ENCODE data around the gene MAPRE2.

MAPRE2 gene

GRCh38 chr18:35089891-35090550 lies 48.8 kb downstream of the MAPRE2 start:
- H3K27ac ChIP-seq, result no peak overlapping the region
- TF ChIP-seq CTCF (conservative IDR thresholded peaks at IDR 0.05; ENCODE audit: low read depth), result no peak

GRCh38 chr18:35091841-35092240 lies 50.6 kb downstream of the MAPRE2 start:
- no peak overlapping the region for H3K27ac ChIP-seq
- DNase-seq (ENCODE audit: low spot score), result no peak
- ChIA-PET POLR2A (ENCODE audit: low non-redundant PET) (no interaction called here), CTCF (no interaction called here)
- TF ChIP-seq CTCF (conservative IDR thresholded peaks at IDR 0.05; ENCODE audit: low read depth), result no peak

More at GRCh38 chr18:35089891-35090550, 48.8 kb downstream of the MAPRE2 start:
- POLR2A ChIA-PET (ENCODE audit: low non-redundant PET), result no interaction called here
- CTCF ChIA-PET, result no interaction called here
- DNase-seq (ENCODE audit: low spot score), result no peak

GRCh38 chr18:35095983-35096676 lies 54.9 kb downstream of the MAPRE2 start:
- no peak overlapping the region for H3K27ac ChIP-seq
- CTCF ChIA-PET, result no interaction called here
- POLR2A ChIA-PET (ENCODE audit: low non-redundant PET), result no interaction called here
- no peak for DNase-seq (ENCODE audit: low spot score)
- no peak for TF ChIP-seq CTCF (conservative IDR thresholded peaks at IDR 0.05; ENCODE audit: low read depth)

GRCh38 chr18:35096677-35097011 lies 55.4 kb downstream of the MAPRE2 start:
- no peak for TF ChIP-seq CTCF (conservative IDR thresholded peaks at IDR 0.05; ENCODE audit: low read depth)
- no peak for DNase-seq (ENCODE audit: low spot score)
- no peak overlapping the region for H3K27ac ChIP-seq
- ChIA-PET POLR2A (ENCODE audit: low non-redundant PET) (no interaction called here), CTCF (no interaction called here)

- no peak for DNase-seq (ENCODE audit: low spot score)
- ChIA-PET CTCF (no interaction called here), POLR2A (ENCODE audit: low non-redundant PET) (no interaction called here)
- no peak for TF ChIP-seq CTCF (conservative IDR thresholded peaks at IDR 0.05; ENCODE audit: low read depth)
- no peak overlapping the region for H3K27ac ChIP-seq
Measured at GRCh38 chr18:35097195-35097594, 56.0 kb downstream of the MAPRE2 start.

GRCh38 chr18:35097763-35098162 lies 56.5 kb downstream of the MAPRE2 start:
- H3K27ac ChIP-seq, result no peak overlapping the region
- no peak for TF ChIP-seq CTCF (conservative IDR thresholded peaks at IDR 0.05; ENCODE audit: low read depth)
- DNase-seq (ENCODE audit: low spot score), result no peak
- ChIA-PET POLR2A (ENCODE audit: low non-redundant PET) (no interaction called here), CTCF (no interaction called here)

Data from RWPE1 (cell line).